Neural progenitor cell (in vitro differentiated cells): ENCODE measurements around the gene HMX2. TPM values are rescaled to one million over a fixed set of nuclear protein-coding genes. Genes with fewer than 3 reads are reported as not detected.

ENCODE experiments used
- DNase-seq: peaks from one replicate; pipeline ENCODE4 v3.0.0-alpha.2; 2016; ENCODE audit warnings: low spot score
- H2AFZ ChIP-seq: fragments of 200-600 bp; sonication (generic); replicated peaks from 2 replicates; pipeline ENCODE4 v1.6.1; 2016; ENCODE audit warnings: antibody characterized with exemption
- H3F3A ChIP-seq: fragments of 200-600 bp; sonication (generic); 2 replicates; pipeline ENCODE4 v1.6.1; 2016; ENCODE audit warnings: antibody characterized with exemption, low read depth
- H3K27ac ChIP-seq: fragments of 200-600 bp; sonication (generic); 2 replicates; pipeline ENCODE4 v1.5.1; 2016; ENCODE audit warnings: mild to moderate bottlenecking
- H3K27me3 ChIP-seq: fragments of 200-600 bp; sonication (generic); 2 replicates; pipeline ENCODE4 v1.6.1; 2016; ENCODE audit warnings: mild to moderate bottlenecking, moderate library complexity
- H3K36me3 ChIP-seq: fragments of 200-600 bp; sonication (generic); 2 replicates; pipeline ENCODE4 v1.5.1; 2016
- H3K4me1 ChIP-seq: fragments of 200-600 bp; sonication (generic); 2 replicates; pipeline ENCODE4 v1.6.1; 2016; ENCODE audit warnings: mixed run types
- H3K4me2 ChIP-seq: fragments of 200-600 bp; sonication (generic); 2 replicates; pipeline ENCODE4 v1.6.1; 2016
- H3K4me3 ChIP-seq: fragments of 200-600 bp; sonication (generic); 2 replicates; pipeline ENCODE4 v1.5.1; 2016
- H3K79me2 ChIP-seq: fragments of 200-600 bp; sonication (generic); 2 replicates; pipeline ENCODE4 v1.6.1; 2016; ENCODE audit warnings: low read depth
- H3K9ac ChIP-seq: fragments of 200-600 bp; sonication (generic); 2 replicates; pipeline ENCODE4 v1.6.1; 2016
- H3K9me3 ChIP-seq: fragments of 200-600 bp; sonication (generic); 2 replicates; pipeline ENCODE4 v1.5.1; 2016; ENCODE audit warnings: low read depth
- H4K20me1 ChIP-seq: fragments of 200-600 bp; sonication (generic); 2 replicates; pipeline ENCODE4 v1.6.1; 2016; ENCODE audit warnings: low read depth
- H3K27ac Mint-ChIP-seq: 3 replicates; pipeline ENCODE4 v1.8.0; 2021; ENCODE audit warnings: mixed read lengths
- H3K27me3 Mint-ChIP-seq: 2 replicates; pipeline ENCODE4 v1.8.0; 2022; ENCODE audit warnings: low read depth, mild to moderate bottlenecking, inconsistent platforms, moderate library complexity, mixed read lengths; ENCODE audit not compliant: insufficient read depth
- H3K36me3 Mint-ChIP-seq: 3 replicates; pipeline ENCODE4 v1.8.0; 2021; ENCODE audit warnings: mixed read lengths
- H3K4me1 Mint-ChIP-seq: 3 replicates; pipeline ENCODE4 v1.8.0; 2021; ENCODE audit warnings: mixed read lengths
- H3K4me3 Mint-ChIP-seq: 3 replicates; pipeline ENCODE4 v1.8.0; 2021; ENCODE audit warnings: mild to moderate bottlenecking, moderate library complexity, mixed read lengths
- H3K9me3 Mint-ChIP-seq: 3 replicates; pipeline ENCODE4 v1.8.0; 2020; ENCODE audit warnings: mixed read lengths
- CTCF ChIP-seq: fragments of 200-600 bp; sonication (generic); IDR thresholded peaks from 2 replicates; pipeline ENCODE4 v1.5.1; 2017; ENCODE audit warnings: antibody characterized with exemption, mild to moderate bottlenecking
- EZH2 ChIP-seq: fragments of 200-600 bp; sonication (generic); IDR thresholded peaks from 2 replicates; pipeline ENCODE4 v1.6.1; 2017; ENCODE audit warnings: antibody characterized with exemption, mild to moderate bottlenecking, moderate library complexity
- EZH2phosphoT487 ChIP-seq: fragments of 200-600 bp; sonication (generic); IDR thresholded peaks from 2 replicates; pipeline ENCODE4 v1.6.1; 2017; ENCODE audit warnings: antibody characterized with exemption
- total RNA-seq: library from RNA; depleted of rRNA; stranded (reverse); fragments of >200 nt; gene quantifications from 2 replicates; pipeline ENCODE4 v1.2.3, GENCODE V29; 2015; ENCODE audit warnings: low replicate concordance

HMX2 gene
- total RNA-seq, 1 donor from 2014 or later = 0.21 TPM

GRCh38 chr10:123164319-123164718, 16.4 kb downstream of the HMX2 start:
- Mint-ChIP-seq H3K27me3 (no peaks in the 10 kb centered on the region), H3K4me1 (no peaks in the 10 kb centered on the region), H3K9me3 (no peaks in the 10 kb centered on the region), H3K36me3 (peaks cover 27% of the 10 kb centered on the region), H3K4me3 (no peak overlapping the region), H3K27ac (no peak overlapping the region)
- Histone ChIP-seq H2AFZ (no peak overlapping the region), H3K27ac (no peak overlapping the region), H3K27me3 (no peaks in the 10 kb centered on the region), H4K20me1 (peaks cover 65% of the 10 kb centered on the region), H3K9me3 (no peaks in the 10 kb centered on the region), H3K79me2 (peaks cover 64% of the 10 kb centered on the region), H3K4me2 (no peak overlapping the region), H3K4me1 (no peaks in the 10 kb centered on the region), H3K9ac (no peak overlapping the region), H3F3A (peaks cover 15% of the 10 kb centered on the region), H3K36me3 (peaks cover 44% of the 10 kb centered on the region), H3K4me3 (no peak overlapping the region)
- no peak for DNase-seq
- TF ChIP-seq EZH2 (no peak), EZH2phosphoT487 (no peak), CTCF (no peak)

GRCh38 chr10:123165445-123166072, 17.6 kb downstream of the HMX2 start:
- Mint-ChIP-seq H3K4me3 (no peak overlapping the region), H3K27me3 (no peaks in the 10 kb centered on the region), H3K27ac (no peak overlapping the region), H3K9me3 (no peaks in the 10 kb centered on the region), H3K4me1 (no peaks in the 10 kb centered on the region), H3K36me3 (peaks cover 25% of the 10 kb centered on the region)
- peak; percentile 30 for TF ChIP-seq CTCF
- TF ChIP-seq EZH2 = no peak
- no peak overlapping the region for H3K9ac ChIP-seq
- no peak overlapping the region for H3K4me2 ChIP-seq
- no peak overlapping the region for H3K4me3 ChIP-seq
- H3F3A ChIP-seq = peaks cover 15% of the 10 kb centered on the region
- peaks cover 52% of the 10 kb centered on the region for H4K20me1 ChIP-seq
- no peak overlapping the region for H3K27ac ChIP-seq
- DNase-seq = no peak
- no peaks in the 10 kb centered on the region for H3K9me3 ChIP-seq
- no peaks in the 10 kb centered on the region for H3K27me3 ChIP-seq
- H3K4me1 ChIP-seq = no peaks in the 10 kb centered on the region
- H3K79me2 ChIP-seq = peaks cover 56% of the 10 kb centered on the region
- no peak overlapping the region for H2AFZ ChIP-seq
- H3K36me3 ChIP-seq = peaks cover 37% of the 10 kb centered on the region

- DNase-seq = no peak
- Mint-ChIP-seq H3K9me3 (no peaks in the 10 kb centered on the region), H3K36me3 (peaks cover 24% of the 10 kb centered on the region), H3K4me1 (no peaks in the 10 kb centered on the region), H3K27ac (no peak overlapping the region), H3K4me3 (no peak overlapping the region), H3K27me3 (no peaks in the 10 kb centered on the region)
- H3K9ac ChIP-seq = no peak overlapping the region
- no peak overlapping the region for H3K27ac ChIP-seq
- H3K4me1 ChIP-seq = no peaks in the 10 kb centered on the region
- H3K9me3 ChIP-seq = no peaks in the 10 kb centered on the region
- H4K20me1 ChIP-seq = peaks cover 44% of the 10 kb centered on the region
- H3K4me3 ChIP-seq = no peak overlapping the region
- H3K27me3 ChIP-seq = no peaks in the 10 kb centered on the region
- peaks cover 50% of the 10 kb centered on the region for H3K79me2 ChIP-seq
- no peak overlapping the region for H2AFZ ChIP-seq
- TF ChIP-seq CTCF = no peak
- TF ChIP-seq EZH2phosphoT487 = no peak
- no peak for TF ChIP-seq EZH2
- peaks cover 27% of the 10 kb centered on the region for H3K36me3 ChIP-seq
- peaks cover 15% of the 10 kb centered on the region for H3F3A ChIP-seq
- H3K4me2 ChIP-seq = no peak overlapping the region
Observed at GRCh38 chr10:123166618-123167017, 18.7 kb downstream of the HMX2 start.
